B cell (primary cell): Measurements from ENCODE around the gene PRODH2. TPM values are rescaled to one million over a fixed set of nuclear protein-coding genes. Genes with fewer than 3 reads are reported as not detected.
A peak's percentile ranks its signal among the peaks of the same experiment; 100 is the strongest.

Experiments used
- ATAC-seq: fragments of 200-7000 bp; cut with Tn5 transposase; one replicate; pipeline ENCODE4 v1.10.0; 2021; ENCODE audit warnings: low read depth, mild to moderate bottlenecking, moderate number of reproducible peaks, moderate library complexity
- CTCF ChIA-PET: fragments of 350-600 bp; sonication (Branson Sonifier 250); formaldehyde crosslinking; loops from one replicate; lab custom pipeline; 2021; ENCODE audit warnings: antibody characterized with exemption, inconsistent platforms; lab: Charles Lee
- POLR2A ChIA-PET: fragments of 350-600 bp; sonication (Branson Sonifier 250); formaldehyde crosslinking; loops from one replicate; lab custom pipeline; 2021; ENCODE audit warnings: antibody characterized with exemption; lab: Charles Lee
- DNase-seq: peaks from one replicate; pipeline ENCODE4 v3.0.0; 2013
- H2AFZ ChIP-seq: 2 replicates; pipeline ENCODE4 v1.6.1; 2012; ENCODE audit warnings: mild to moderate bottlenecking, low read depth, low read length; ENCODE audit not compliant: insufficient read depth, poor library complexity, severe bottlenecking
- H3K27ac ChIP-seq, 2 donors: 1 replicate in 1 of 2; 2 replicates in 1 of 2; pipeline ENCODE4 v1.5.1; 2012 to 2013; ENCODE audit warnings: low read length in 2 of 2, mild to moderate bottlenecking in 2 of 2, moderate library complexity in 1 of 2
- H3K27me3 ChIP-seq, 4 experiments: fragments of 200-600 bp in 1 of 4; sonication (generic) in 1 of 4; replicated peaks in 1 of 4; 1 replicate in 2 of 4; 2 replicates in 2 of 4; pipeline versions ENCODE4 v1.6.1 to v1.7.0; 2013 to 2016; ENCODE audit warnings: low read length in 3 of 4, mild to moderate bottlenecking in 2 of 4, mixed read lengths in 1 of 4, moderate library complexity in 1 of 4; ENCODE audit not compliant: insufficient read depth in 4 of 4, control insufficient read depth in 3 of 4; ENCODE audit errors: control extremely low read depth in 1 of 4
- H3K36me3 ChIP-seq, 2 experiments: replicated peaks in 1 of 2; 1 replicate in 1 of 2; 2 replicates in 1 of 2; pipeline versions ENCODE4 v1.6.1 to v1.7.1; 2013; ENCODE audit warnings: low read length in 1 of 2; ENCODE audit not compliant: insufficient read depth in 2 of 2, control insufficient read depth in 1 of 2; ENCODE audit errors: control extremely low read depth in 1 of 2, extremely low read depth in 1 of 2
- H3K4me1 ChIP-seq, 2 donors: fragments of 200-600 bp in 1 of 2; sonication (generic) in 1 of 2; 1 replicate in 1 of 2; 2 replicates in 1 of 2; pipeline versions ENCODE4 v1.5.1 to v1.6.1; 2013 to 2017; ENCODE audit warnings: low read length in 2 of 2; ENCODE audit not compliant: control insufficient read depth in 2 of 2, insufficient read depth in 2 of 2
- H3K4me2 ChIP-seq: replicated peaks from 2 replicates; pipeline ENCODE3; 2012; ENCODE audit warnings: mild to moderate bottlenecking, low read depth, low read length; ENCODE audit not compliant: poor library complexity, severe bottlenecking
- H3K4me3 ChIP-seq, 5 experiments: fragments of 200-600 bp in 1 of 5; sonication (generic) in 1 of 5; 1 replicate in 3 of 5; 2 replicates in 2 of 5; pipeline versions ENCODE4 v1.5.1 to v1.7.0; 2011 to 2016; ENCODE audit warnings: low read length in 4 of 5, mild to moderate bottlenecking in 4 of 5, low read depth in 2 of 5, control low read depth in 1 of 5, moderate library complexity in 1 of 5; ENCODE audit not compliant: insufficient read depth in 1 of 5; ENCODE audit errors: control extremely low read depth in 1 of 5, extremely low read depth in 1 of 5
- H3K79me2 ChIP-seq: fragments of 200-600 bp; sonication (generic); one replicate; pipeline ENCODE4 v1.6.0; 2016; ENCODE audit warnings: low read length; ENCODE audit not compliant: control insufficient read depth, insufficient read depth
- H3K9ac ChIP-seq: fragments of 200-600 bp; sonication (generic); 2 replicates; pipeline ENCODE4 v1.6.1; 2017; ENCODE audit warnings: mild to moderate bottlenecking, low read length, moderate library complexity
- H3K9me3 ChIP-seq, 3 donors: one replicate each; pipeline versions ENCODE4 v1.6.1 to v1.7.1; 2013; ENCODE audit warnings: low read length in 2 of 3; ENCODE audit not compliant: control insufficient read depth in 2 of 3, insufficient read depth in 1 of 3; ENCODE audit errors: control extremely low read depth in 1 of 3
- H4K20me1 ChIP-seq: 2 replicates; pipeline ENCODE4 v1.6.0; 2012; ENCODE audit warnings: mild to moderate bottlenecking, low read length; ENCODE audit not compliant: insufficient read depth, control insufficient read depth, poor library complexity, severe bottlenecking
- H3K27ac Mint-ChIP-seq: one replicate; pipeline ENCODE4 v1.8.0; 2021; ENCODE audit warnings: mixed read lengths
- H3K27me3 Mint-ChIP-seq: one replicate; pipeline ENCODE4 v1.8.0; 2021; ENCODE audit warnings: mixed read lengths
- H3K4me1 Mint-ChIP-seq: one replicate; pipeline ENCODE4 v1.8.0; 2021; ENCODE audit warnings: mixed read lengths
- H3K4me3 Mint-ChIP-seq: one replicate; pipeline ENCODE4 v1.8.0; 2021; ENCODE audit warnings: mixed read lengths
- H3K9me3 Mint-ChIP-seq: one replicate; pipeline ENCODE4 v1.8.0; 2022; ENCODE audit warnings: mixed read lengths; ENCODE audit not compliant: insufficient read depth
- EZH2 ChIP-seq: IDR thresholded peaks from 2 replicates; pipeline ENCODE4 v1.6.1; 2012; ENCODE audit warnings: borderline replicate concordance, low read depth, mild to moderate bottlenecking, moderate library complexity, low read length; ENCODE audit not compliant: insufficient read depth, poor library complexity, severe bottlenecking
- WGBS: methylation state at CpG from one replicate; pipeline ENCODE4 v1.1.5; 2013; ENCODE audit warnings: missing lambda C conversion rate; ENCODE audit not compliant: insufficient coverage; 5-methylcytosine and 5-hydroxymethylcytosine counted together
- intact Hi-C: fragments of 100-400 bp; cut with micrococcal nuclease; formaldehyde crosslinking; loops from one replicate; pipeline ENCODE4 v1.10.0; 2022
- polyA plus RNA-seq: library from polyadenylated mRNA; depleted of rRNA; stranded (reverse); fragments of >200 nt; gene quantifications from 2 replicates; pipeline ENCODE4 v1.2.3, GENCODE V29; 2012
- total RNA-seq, 2 donors: library from RNA; stranded (reverse); fragments of 120-200 nt in 1 of 2; gene quantifications; 1 replicate in 1 of 2; 2 replicates in 1 of 2; pipeline versions ENCODE4 v1.2.3 to v1.2.4, GENCODE V29; 2013 to 2022
- TF ChIP-seq, protein P1 (sequence below): fragments of 200-600 bp; IDR thresholded peaks from one replicate; pipeline ENCODE4 v1.8.0; 2022; ENCODE audit warnings: antibody characterized with exemption, mild to moderate bottlenecking

PRODH2 gene
- total and polyA plus RNA-seq, 2 donors (not counting 1 experiment from before 2014, with no cell fraction given), result not detected

- POLR2A ChIA-PET, result no interaction called here
- intact Hi-C loops, result no loop called here
- H3K36me3 ChIP-seq, result peaks cover 0 to 5% of the 10 kb centered on the region in 2 experiments
Measured at GRCh38 chr19:35777961-35778360, 34.7 kb downstream of the PRODH2 start.

DNA sequence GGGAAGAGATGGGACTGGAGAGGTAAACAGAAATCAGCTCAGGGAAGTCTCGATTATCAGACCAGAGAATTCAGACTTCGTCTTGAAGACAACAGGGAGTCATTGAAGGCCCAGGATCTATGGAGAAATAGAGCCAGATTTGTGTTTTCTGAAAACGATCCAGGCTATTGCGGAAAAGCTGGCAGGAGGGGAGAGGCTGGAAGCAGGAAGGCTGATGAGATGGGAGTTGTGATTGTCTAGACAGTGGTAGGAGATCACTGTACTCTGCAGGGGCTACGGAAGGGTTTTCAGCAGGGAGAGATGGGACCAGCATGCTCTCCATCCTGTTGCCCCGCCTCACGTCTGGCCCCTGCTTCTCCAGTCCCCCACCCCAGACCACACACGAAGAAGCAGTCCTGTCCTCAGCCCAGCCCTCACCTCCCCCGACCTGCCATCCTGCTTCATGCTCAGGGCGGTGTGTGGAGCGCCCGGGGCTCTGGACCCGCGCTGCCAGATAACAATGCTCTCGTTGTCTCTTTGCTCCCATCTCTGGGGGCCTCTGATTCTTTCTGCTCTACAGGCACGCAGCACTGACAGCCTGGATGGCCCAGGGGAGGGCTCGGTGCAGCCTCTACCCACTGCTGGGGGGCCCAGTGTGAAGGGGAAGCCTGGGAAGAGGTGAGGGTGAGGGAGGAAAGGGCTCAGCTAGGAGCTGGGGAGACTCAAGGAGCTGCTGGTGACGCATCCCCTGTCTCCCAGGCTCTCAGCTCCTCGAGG lies 35.4 kb downstream of the PRODH2 start:
- no peak for ATAC-seq
- Histone ChIP-seq H2AFZ (no peak overlapping the region), H3K9ac (no peak overlapping the region), H3K27me3 (no peaks in the 10 kb centered on the region), H3K79me2 (peaks cover 4% of the 10 kb centered on the region), H4K20me1 (no peaks in the 10 kb centered on the region), H3K27ac (no peak overlapping the region), H3K36me3 (peaks cover 0 to 2% of the 10 kb centered on the region in 2 experiments), H3K9me3 (no peaks in the 10 kb centered on the region), H3K4me1 (peaks cover 10 to 16% of the 10 kb centered on the region in 2 donors), H3K4me3 (no peak overlapping the region), H3K4me2 (no peak overlapping the region)
- no peak for DNase-seq
- H3K4me3 Mint-ChIP-seq, result peak overlapping the region; percentile 61
- intact Hi-C loops, result no loop called here
- H3K27me3 Mint-ChIP-seq, result no peaks in the 10 kb centered on the region
- no peak for TF ChIP-seq EZH2
- TF ChIP-seq, protein P1, sequence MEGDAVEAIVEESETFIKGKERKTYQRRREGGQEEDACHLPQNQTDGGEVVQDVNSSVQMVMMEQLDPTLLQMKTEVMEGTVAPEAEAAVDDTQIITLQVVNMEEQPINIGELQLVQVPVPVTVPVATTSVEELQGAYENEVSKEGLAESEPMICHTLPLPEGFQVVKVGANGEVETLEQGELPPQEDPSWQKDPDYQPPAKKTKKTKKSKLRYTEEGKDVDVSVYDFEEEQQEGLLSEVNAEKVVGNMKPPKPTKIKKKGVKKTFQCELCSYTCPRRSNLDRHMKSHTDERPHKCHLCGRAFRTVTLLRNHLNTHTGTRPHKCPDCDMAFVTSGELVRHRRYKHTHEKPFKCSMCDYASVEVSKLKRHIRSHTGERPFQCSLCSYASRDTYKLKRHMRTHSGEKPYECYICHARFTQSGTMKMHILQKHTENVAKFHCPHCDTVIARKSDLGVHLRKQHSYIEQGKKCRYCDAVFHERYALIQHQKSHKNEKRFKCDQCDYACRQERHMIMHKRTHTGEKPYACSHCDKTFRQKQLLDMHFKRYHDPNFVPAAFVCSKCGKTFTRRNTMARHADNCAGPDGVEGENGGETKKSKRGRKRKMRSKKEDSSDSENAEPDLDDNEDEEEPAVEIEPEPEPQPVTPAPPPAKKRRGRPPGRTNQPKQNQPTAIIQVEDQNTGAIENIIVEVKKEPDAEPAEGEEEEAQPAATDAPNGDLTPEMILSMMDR, result no peak
- peaks cover 10% of the 10 kb centered on the region for H3K4me1 Mint-ChIP-seq
- WGBS, result 90% methylated on average over 18 of the region's 19 CpGs
- CTCF ChIA-PET, result interaction anchor here (0.5 kb wide), 1 partner anchor 273 kb away, joined by 3 read pairs; no protein-coding TSS in a partner anchor
- no peaks in the 10 kb centered on the region for H3K9me3 Mint-ChIP-seq
- no peak overlapping the region for H3K27ac Mint-ChIP-seq
- POLR2A ChIA-PET, result no interaction called here

More at GRCh38 chr19:35777961-35778360, 34.7 kb downstream of the PRODH2 start:
- Histone ChIP-seq H3K9me3 (no peaks in the 10 kb centered on the region), H3K4me2 (no peak overlapping the region), H3K9ac (no peak overlapping the region), H3K4me1 (peaks cover 10 to 16% of the 10 kb centered on the region in 2 donors), H3K27ac (no peak overlapping the region), H3K27me3 (no peaks in the 10 kb centered on the region), H2AFZ (no peak overlapping the region), H4K20me1 (no peaks in the 10 kb centered on the region), H3K4me3 (no peak overlapping the region), H3K79me2 (peaks cover 4% of the 10 kb centered on the region)
- Mint-ChIP-seq H3K9me3 (no peaks in the 10 kb centered on the region), H3K4me3 (peak overlapping the region; percentile 37), H3K27ac (no peak overlapping the region), H3K4me1 (peaks cover 10% of the 10 kb centered on the region), H3K27me3 (no peaks in the 10 kb centered on the region)
- CTCF ChIA-PET, result interaction anchor here (0.5 kb wide), 1 partner anchor 272 kb away, joined by 3 read pairs; no protein-coding TSS in a partner anchor
- WGBS, result 82% methylated on average over 7 of the region's 7 CpGs
- TF ChIP-seq, protein P1, result no peak
- TF ChIP-seq EZH2, result no peak
- DNase-seq, result no peak
- ATAC-seq, result no peak
